IMR-90 (cell line): ENCODE measurements around the gene C1QTNF5. TPM values are rescaled to one million over a fixed set of nuclear protein-coding genes. Genes with fewer than 3 reads are reported as not detected.
A peak's percentile ranks its signal among the peaks of the same experiment; 100 is the strongest.

Source experiments
- ATAC-seq: fragments of 200-7000 bp; cut with Tn5 transposase; 2 replicates; pipeline ENCODE4 v1.9.1; 2020; ENCODE audit warnings: low read depth, mild to moderate bottlenecking, moderate library complexity
- BruUV-seq: library from RNA; stranded (reverse); fragments of 400-500 nt; replicated peaks from 2 replicates; lab custom pipeline; 2021; lab: Mats Ljungman, UMichigan
- CTCF ChIA-PET: fragments of 300-600 bp; formaldehyde crosslinking; extraction: SDS; loops from one replicate; lab custom pipeline; 2021; ENCODE audit warnings: antibody characterized with exemption; lab: Yijun Ruan, JAX
- POLR2A ChIA-PET: fragments of 300-600 bp; sonication (Branson Sonifier 250); formaldehyde crosslinking; loops from one replicate; lab custom pipeline; 2022; ENCODE audit warnings: antibody characterized with exemption; ENCODE audit not compliant: unreplicated experiment; lab: Charles Lee
- DNase-seq: peaks from one replicate; pipeline ENCODE4 v3.0.0; 2013
- H2AFZ ChIP-seq: replicated peaks from 2 replicates; pipeline ENCODE3; 2013; ENCODE audit warnings: low read length, mild to moderate bottlenecking; ENCODE audit not compliant: poor library complexity
- H2AK5ac ChIP-seq: 2 replicates; pipeline ENCODE4 v1.6.1; 2013; ENCODE audit warnings: low read depth, low read length, inconsistent platforms
- H2AK9ac ChIP-seq: replicated peaks from 2 replicates; pipeline ENCODE3; 2013; ENCODE audit warnings: mild to moderate bottlenecking, low read depth, low read length, moderate library complexity; ENCODE audit not compliant: poor library complexity
- H2BK120ac ChIP-seq: 2 replicates; pipeline ENCODE4 v1.6.1; 2013; ENCODE audit warnings: low read depth, low read length, inconsistent platforms
- H2BK15ac ChIP-seq: 3 replicates; pipeline ENCODE4 v1.6.1; 2013; ENCODE audit warnings: low read depth, low read length, inconsistent platforms
- H2BK20ac ChIP-seq: 2 replicates; pipeline ENCODE4 v1.6.1; 2013; ENCODE audit warnings: low read depth, mild to moderate bottlenecking, inconsistent platforms, low read length, moderate library complexity
- H2BK5ac ChIP-seq: 2 replicates; pipeline ENCODE4 v1.6.1; 2013; ENCODE audit warnings: mild to moderate bottlenecking, low read depth, low read length, inconsistent platforms; ENCODE audit not compliant: poor library complexity, severe bottlenecking
- H3K14ac ChIP-seq: replicated peaks from 2 replicates; pipeline ENCODE4 v1.6.1; 2013; ENCODE audit warnings: low read depth, low read length, inconsistent platforms
- H3K18ac ChIP-seq: 2 replicates; pipeline ENCODE4 v1.6.1; 2013; ENCODE audit warnings: low read depth, low read length, control low read depth
- H3K23ac ChIP-seq: 2 replicates; pipeline ENCODE4 v1.6.1; 2013; ENCODE audit warnings: low read depth, low read length, inconsistent platforms
- H3K27ac ChIP-seq: 2 replicates; pipeline ENCODE4 v1.5.1; 2013; ENCODE audit warnings: mild to moderate bottlenecking, control low read depth, low read length; ENCODE audit not compliant: insufficient read depth
- H3K27me3 ChIP-seq: 2 replicates; pipeline ENCODE4 v1.6.1; 2013; ENCODE audit warnings: low read length; ENCODE audit not compliant: control insufficient read depth, insufficient read depth
- H3K36me3 ChIP-seq: 2 replicates; pipeline ENCODE4 v1.6.1; 2013; ENCODE audit warnings: low read length, mixed read lengths; ENCODE audit not compliant: control insufficient read depth, insufficient read depth
- H3K4ac ChIP-seq: 2 replicates; pipeline ENCODE4 v1.6.1; 2013; ENCODE audit warnings: low read depth, low read length, inconsistent platforms
- H3K4me1 ChIP-seq: 2 replicates; pipeline ENCODE4 v1.6.1; 2013; ENCODE audit warnings: low read length, mixed read lengths; ENCODE audit not compliant: control insufficient read depth, insufficient read depth
- H3K4me2 ChIP-seq: 2 replicates; pipeline ENCODE4 v1.6.1; 2013; ENCODE audit warnings: low read depth, mild to moderate bottlenecking, control low read depth, low read length, moderate library complexity
- H3K4me3 ChIP-seq: 2 replicates; pipeline ENCODE4 v1.5.1; 2013; ENCODE audit warnings: low read depth, mild to moderate bottlenecking, control low read depth, low read length, moderate library complexity; ENCODE audit not compliant: insufficient read depth
- H3K56ac ChIP-seq: 2 replicates; pipeline ENCODE4 v1.6.1; 2013; ENCODE audit warnings: low read length, inconsistent platforms; ENCODE audit not compliant: insufficient read depth; ENCODE audit errors: extremely low read depth
- H3K79me1 ChIP-seq, 2 experiments: 2 replicates each; pipeline ENCODE4 v1.6.1; 2013; ENCODE audit warnings: low read length in 2 of 2, inconsistent platforms in 1 of 2, low read depth in 1 of 2
- H3K9ac ChIP-seq: 2 replicates; pipeline ENCODE4 v1.6.1; 2013; ENCODE audit warnings: low read depth, low read length, control low read depth
- H3K9me1 ChIP-seq: 2 replicates; pipeline ENCODE4 v1.6.1; 2013; ENCODE audit warnings: low read length, inconsistent platforms; ENCODE audit not compliant: insufficient read depth
- H3K9me3 ChIP-seq: 2 replicates; pipeline ENCODE4 v1.6.1; 2013; ENCODE audit warnings: low read length; ENCODE audit not compliant: control insufficient read depth, insufficient read depth
- H4K20me1 ChIP-seq: 2 replicates; pipeline ENCODE4 v1.6.1; 2013; ENCODE audit warnings: low read length, inconsistent platforms; ENCODE audit not compliant: insufficient read depth
- H4K5ac ChIP-seq: 2 replicates; pipeline ENCODE4 v1.6.1; 2013; ENCODE audit warnings: mild to moderate bottlenecking, low read depth, low read length, control low read depth
- H4K8ac ChIP-seq, 2 experiments: 2 replicates each; pipeline ENCODE4 v1.6.1; 2013; ENCODE audit warnings: low read depth in 2 of 2, low read length in 2 of 2, control low read depth in 1 of 2, inconsistent platforms in 1 of 2
- H4K91ac ChIP-seq: 2 replicates; pipeline ENCODE4 v1.6.1; 2013; ENCODE audit warnings: low read depth, low read length, inconsistent platforms; ENCODE audit not compliant: insufficient read depth
- MAZ ChIP-seq: IDR thresholded peaks from 2 replicates; pipeline ENCODE4 v1.6.1; 2012; ENCODE audit warnings: low read depth, mild to moderate bottlenecking, low read length, improper control_type of control experiment, moderate library complexity, borderline replicate concordance
- SMC3 ChIP-seq: fragments of 150-350 bp; IDR thresholded peaks from 2 replicates; pipeline ENCODE4 v1.6.1; 2016; ENCODE audit warnings: low read depth, mild to moderate bottlenecking, antibody characterized with exemption, low read length, moderate library complexity
- WGBS, 2 experiments: methylation state at CpG; one replicate each; pipeline versions ENCODE4 v1.1.5 to v1.1.7; 2013; ENCODE audit warnings: missing lambda C conversion rate in 2 of 2; ENCODE audit not compliant: insufficient read length in 1 of 2; ENCODE audit errors: extremely low coverage in 2 of 2; 5-methylcytosine and 5-hydroxymethylcytosine counted together
- dilution Hi-C: fragments of 300-500 bp; cut with HindIII; formaldehyde crosslinking; loops from one replicate; pipeline ENCODE4 v1.14.3; 2018; ENCODE audit warnings: low sequenced_read_pairs; ENCODE audit not compliant: unreplicated experiment
- in situ Hi-C: fragments of 300-500 bp; cut with MboI; formaldehyde crosslinking; loops from 3 replicates; pipeline ENCODE4 v1.14.3; 2019; ENCODE audit warnings: low sequenced_read_pairs, inconsistent platforms, mixed read lengths
- intact Hi-C: fragments of 100-400 bp; cut with micrococcal nuclease; formaldehyde crosslinking; loops from 2 replicates; pipeline ENCODE4 v1.10.0; 2022
- polyA plus RNA-seq, 3 experiments: library from polyadenylated mRNA; depleted of rRNA; stranded (reverse); fragments of >200 nt; gene quantifications; 2 replicates each; pipeline ENCODE4 v1.2.3, GENCODE V29; 2012; ENCODE audit warnings: low replicate concordance in 1 of 3
- total RNA-seq: library from RNA; depleted of rRNA; stranded (reverse); fragments of >200 nt; gene quantifications from 2 replicates; pipeline ENCODE4 v1.2.3, GENCODE V29; 2012

The C1QTNF5 gene
- total and polyA plus RNA-seq, 2 of the 4 experiments (the other 2 are of a cell fraction), result 2.0 to 5.4 TPM

- H3K9ac ChIP-seq, result no peak overlapping the region
- H3K27ac ChIP-seq, result no peak overlapping the region
- intact Hi-C loops (loop anchor here (10.0 kb wide), 1 partner anchor 361 kb away; the partner anchor contains the start of gene NECTIN1), dilution Hi-C loops (no loop called here), in situ Hi-C loops (loop anchor here (25.0 kb wide), 1 partner anchor 748 kb away; no protein-coding TSS in a partner anchor)
- no peak overlapping the region for H3K23ac ChIP-seq
- no peak overlapping the region for H3K56ac ChIP-seq
- no peak overlapping the region for H3K18ac ChIP-seq
- ChIA-PET CTCF (interaction anchor here (0.7 to 1.7 kb wide), 5 partner anchors 8 to 111 kb away, joined by 3 to 11 read pairs (median 3); partner anchors contain the start of gene C1QTNF5), POLR2A (interaction anchor here (0.6 kb wide), 1 partner anchor 244 kb away, joined by 3 read pairs; no protein-coding TSS in a partner anchor)
- H4K91ac ChIP-seq, result peak overlapping the region; percentile 12; the same call in 1 of the 2 replicates
- no peaks in the 10 kb centered on the region for H3K27me3 ChIP-seq
- H2BK120ac ChIP-seq, result peak overlapping the region; percentile 8; the same call in 1 of the 2 replicates
- peak overlapping the region; percentile 68 for H3K14ac ChIP-seq
- H2BK15ac ChIP-seq, result peak overlapping the region; percentile 80; the same call in 1 of the 3 replicates
- TF ChIP-seq MAZ, result peak; percentile 53; the same call in 1 of the 2 replicates
- no peak for TF ChIP-seq SMC3
- no peak overlapping the region for H4K5ac ChIP-seq
- H3K4ac ChIP-seq, result peak overlapping the region; percentile 40
- peak overlapping the region; percentile 86 for H2AK9ac ChIP-seq
- H3K4me2 ChIP-seq, result peak overlapping the region; percentile 20
- no peaks in the 10 kb centered on the region for H3K9me3 ChIP-seq
- H2AK5ac ChIP-seq, result peak overlapping the region; percentile 51; the same call in 1 of the 2 replicates
- peaks cover 37% of the 10 kb centered on the region for H3K9me1 ChIP-seq
- 4% methylated on average over 8 of the region's 88 CpGs; no CpG with 5 or more reads in 1 of the 2 experiments for WGBS, 2 experiments
- peaks cover 34% of the 10 kb centered on the region for H3K4me1 ChIP-seq
- H4K8ac ChIP-seq, result peak overlapping the region in 1 of 2 experiments; percentile 74; a peak in 1 of 4 replicates
- ATAC-seq, result peak; percentile 76
- no TSS peak for BruUV-seq
- H3K79me1 ChIP-seq, result peaks cover 0 to 9% of the 10 kb centered on the region in 2 experiments; a peak in 1 of 4 replicates
- H2AFZ ChIP-seq, result peak overlapping the region; percentile 87
- peak overlapping the region; percentile 38 for H3K4me3 ChIP-seq
- DNase-seq, result no peak
- H2BK5ac ChIP-seq, result no peak overlapping the region
- peaks cover 12% of the 10 kb centered on the region for H4K20me1 ChIP-seq
- 0 out of 2 replicates have a peak overlapping the region, but pooled peaks have one; percentile 29 for H2BK20ac ChIP-seq
- no peaks in the 10 kb centered on the region for H3K36me3 ChIP-seq
Observed at GRCh38 chr11:119363851-119364590, 23.3 kb upstream of the C1QTNF5 start.
